ENCODE data around the gene TRERF1.

Gene TRERF1

GRCh38 chr6:42433409-42433808, 18.3 kb downstream of the TRERF1 start:
- in situ Hi-C loops (cut with MboI; ENCODE audit: low sequenced_read_pairs, unreplicated experiment) = no loop called here
- no peak for TF ChIP-seq CTCF (IDR thresholded peaks at IDR 0.05; ENCODE audit: borderline replicate concordance, control extremely low read depth, extremely low read depth, insufficient read depth, missing control alignments)
- DNase-seq (ENCODE audit: low spot score) = no peak

GRCh38 chr6:42431877-42432276, 19.8 kb downstream of the TRERF1 start:
- in situ Hi-C loops (cut with MboI; ENCODE audit: low sequenced_read_pairs, unreplicated experiment) = no loop called here
- no peak for TF ChIP-seq CTCF (IDR thresholded peaks at IDR 0.05; ENCODE audit: borderline replicate concordance, control extremely low read depth, extremely low read depth, insufficient read depth, missing control alignments)
- DNase-seq (ENCODE audit: low spot score) = no peak

GRCh38 chr6:42431356-42431755, 20.4 kb downstream of the TRERF1 start:
- DNase-seq (ENCODE audit: low spot score) = no peak
- in situ Hi-C loops (cut with MboI; ENCODE audit: low sequenced_read_pairs, unreplicated experiment) = no loop called here

GRCh38 chr6:42429836-42430235, 21.9 kb downstream of the TRERF1 start:
- in situ Hi-C loops (cut with MboI; ENCODE audit: low sequenced_read_pairs, unreplicated experiment) = no loop called here
- DNase-seq (ENCODE audit: low spot score) = no peak
- no peak for TF ChIP-seq CTCF (IDR thresholded peaks at IDR 0.05; ENCODE audit: borderline replicate concordance, control extremely low read depth, extremely low read depth, insufficient read depth, missing control alignments)

More at GRCh38 chr6:42431356-42431755, 20.4 kb downstream of the TRERF1 start:
- no peak for TF ChIP-seq CTCF (IDR thresholded peaks at IDR 0.05; ENCODE audit: borderline replicate concordance, control extremely low read depth, extremely low read depth, insufficient read depth, missing control alignments)

- no peak for DNase-seq (ENCODE audit: low spot score)
- TF ChIP-seq CTCF (IDR thresholded peaks at IDR 0.05; ENCODE audit: borderline replicate concordance, control extremely low read depth, extremely low read depth, insufficient read depth, missing control alignments) = no peak
- in situ Hi-C loops (cut with MboI; ENCODE audit: low sequenced_read_pairs, unreplicated experiment) = no loop called here
These were observed 22.6 kb downstream of the TRERF1 start for GRCh38 chr6:42429042-42429585.

- DNase-seq (ENCODE audit: low spot score) = peak; percentile 83
- in situ Hi-C loops (cut with MboI; ENCODE audit: low sequenced_read_pairs, unreplicated experiment) = no loop called here
- TF ChIP-seq CTCF (IDR thresholded peaks at IDR 0.05; ENCODE audit: borderline replicate concordance, control extremely low read depth, extremely low read depth, insufficient read depth, missing control alignments) = no peak
These were observed 23.2 kb downstream of the TRERF1 start for GRCh38 chr6:42428326-42429041.

Measured in GM13976 (cell line).